Common myeloid progenitor, CD34-positive (primary cell): ENCODE data around the gene H2AZ1.

Source experiments
- CTCF ChIA-PET: fragments of 350-600 bp; sonication (Branson Sonifier 250); formaldehyde crosslinking; loops from one replicate; lab custom pipeline; 2021; ENCODE audit warnings: antibody characterized with exemption; lab: Charles Lee
- POLR2A ChIA-PET: fragments of 350-600 bp; sonication (Branson Sonifier 250); formaldehyde crosslinking; loops from one replicate; lab custom pipeline; 2021; ENCODE audit warnings: antibody characterized with exemption; lab: Charles Lee
- DNase-seq, 3 donors: peaks; one replicate each; pipeline versions ENCODE4 v3.0.0 to v3.0.0-alpha.2; 2013
- H3K27ac ChIP-seq, 2 experiments: 1 replicate in 1 of 2; 2 replicates in 1 of 2; pipeline ENCODE4 v1.7.0; 2013; ENCODE audit warnings: inconsistent platforms in 2 of 2, low read length in 2 of 2, mild to moderate bottlenecking in 2 of 2, low read depth in 1 of 2, moderate library complexity in 1 of 2; ENCODE audit not compliant: severe bottlenecking in 2 of 2, insufficient read depth in 1 of 2, poor library complexity in 1 of 2
- H3K27me3 ChIP-seq, 5 experiments: replicated peaks in 2 of 5; 1 replicate in 3 of 5; 2 replicates in 2 of 5; pipeline versions ENCODE4 v1.6.1 to v1.7.0; 2013; ENCODE audit warnings: low read length in 4 of 5, mild to moderate bottlenecking in 2 of 5, moderate library complexity in 2 of 5, inconsistent platforms in 1 of 5; ENCODE audit not compliant: insufficient read depth in 5 of 5, control insufficient read depth in 4 of 5
- H3K36me3 ChIP-seq, 4 experiments: 1 replicate in 2 of 4; 2 replicates in 2 of 4; pipeline versions ENCODE4 v1.6.1 to v1.7.0; 2013; ENCODE audit warnings: low read length in 3 of 4, control low read depth in 1 of 4, mild to moderate bottlenecking in 1 of 4; ENCODE audit not compliant: control insufficient read depth in 4 of 4, insufficient read depth in 4 of 4
- H3K4me1 ChIP-seq, 4 experiments: 1 replicate in 3 of 4; 2 replicates in 1 of 4; pipeline versions ENCODE4 v1.6.1 to v1.7.1; 2013; ENCODE audit warnings: low read length in 3 of 4, mild to moderate bottlenecking in 3 of 4, control low read depth in 1 of 4, inconsistent platforms in 1 of 4, moderate library complexity in 1 of 4; ENCODE audit not compliant: control insufficient read depth in 4 of 4, insufficient read depth in 4 of 4; ENCODE audit errors: control extremely low read depth in 1 of 4
- H3K4me3 ChIP-seq, 7 experiments: 1 replicate in 4 of 7; 2 replicates in 3 of 7; pipeline versions ENCODE4 v1.5.1 to v1.7.0; 2013; ENCODE audit warnings: mild to moderate bottlenecking in 7 of 7, low read length in 6 of 7, moderate library complexity in 6 of 7, inconsistent platforms in 2 of 7, low read depth in 2 of 7, control low read depth in 1 of 7; ENCODE audit not compliant: insufficient read depth in 4 of 7, control insufficient read depth in 1 of 7; ENCODE audit errors: extremely low read depth in 1 of 7
- H3K9me3 ChIP-seq, 5 experiments: 1 replicate in 4 of 5; 2 replicates in 1 of 5; pipeline versions ENCODE4 v1.6.1 to v1.7.1; 2013; ENCODE audit warnings: low read length in 4 of 5, mild to moderate bottlenecking in 2 of 5, inconsistent platforms in 1 of 5, low read depth in 1 of 5, moderate library complexity in 1 of 5; ENCODE audit not compliant: control insufficient read depth in 4 of 5, insufficient read depth in 2 of 5; ENCODE audit errors: control extremely low read depth in 1 of 5
- WGBS: methylation state at CpG from one replicate; pipeline ENCODE4 v1.1.5; 2013; ENCODE audit not compliant: insufficient coverage; 5-methylcytosine and 5-hydroxymethylcytosine counted together

H2AZ1 gene

DNA sequence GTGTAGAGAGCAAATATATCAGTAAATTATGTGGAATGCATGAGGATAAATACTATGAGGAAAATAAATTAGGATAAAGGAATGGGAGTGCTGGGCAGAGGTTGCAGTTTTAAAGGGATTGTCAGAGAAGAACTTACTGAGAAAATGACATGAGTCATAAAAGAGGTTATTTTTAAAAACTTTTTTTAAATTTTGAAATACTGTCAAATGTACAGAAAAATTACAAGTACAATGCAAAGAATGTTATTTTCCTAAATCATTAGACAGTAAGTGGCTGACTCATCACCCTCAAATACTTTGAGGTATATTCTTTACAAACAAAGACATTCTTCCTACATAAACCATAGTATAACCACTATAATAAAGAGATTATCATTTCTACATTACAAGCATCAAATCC is 29.8 kb upstream of the H2AZ1 start:
- no peak overlapping the region for H3K4me3 ChIP-seq
- no peak for DNase-seq
- no peaks in the 10 kb centered on the region for H3K9me3 ChIP-seq
- H3K27me3 ChIP-seq, result no peaks in the 10 kb centered on the region
- ChIA-PET CTCF (no interaction called here), POLR2A (no interaction called here)
- H3K4me1 ChIP-seq, result no peaks in the 10 kb centered on the region
- H3K36me3 ChIP-seq, result no peaks in the 10 kb centered on the region
- H3K27ac ChIP-seq, result no peak overlapping the region

DNA sequence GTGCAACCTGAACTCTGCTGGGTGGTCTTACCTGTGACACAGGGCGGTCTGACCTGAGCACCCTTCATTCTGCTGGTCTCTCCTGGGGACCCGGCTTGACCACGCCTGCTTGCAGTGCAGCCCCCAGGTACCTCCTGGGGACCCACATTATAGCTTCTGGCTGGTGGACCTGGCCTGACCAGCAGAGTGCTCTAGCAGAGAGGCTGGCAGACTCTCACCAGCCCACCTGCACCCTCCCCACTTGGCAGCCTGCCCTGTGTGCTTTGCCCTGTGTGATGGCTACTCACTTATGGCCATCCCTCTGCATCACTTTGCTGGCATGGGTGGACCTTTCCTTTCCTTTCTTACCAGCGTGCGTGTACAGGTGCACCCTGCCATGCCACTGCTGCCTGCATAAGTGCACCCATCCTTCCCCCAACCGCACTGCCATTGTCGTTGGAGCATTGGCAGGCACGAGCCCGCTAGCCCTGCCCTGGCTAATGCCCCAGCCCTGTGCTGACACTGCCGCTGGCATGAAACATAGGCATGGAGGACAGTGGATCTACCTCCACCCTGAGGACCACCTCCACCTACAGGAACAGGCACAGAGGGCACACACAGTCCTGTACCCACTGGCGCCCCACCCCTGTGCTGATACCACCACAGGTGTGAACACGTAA is 21.5 kb upstream of the H2AZ1 start:
- Histone ChIP-seq H3K9me3 (no peaks in the 10 kb centered on the region), H3K27ac (no peak overlapping the region), H3K4me3 (no peak overlapping the region), H3K4me1 (no peaks in the 10 kb centered on the region), H3K27me3 (no peaks in the 10 kb centered on the region), H3K36me3 (no peaks in the 10 kb centered on the region)
- ChIA-PET POLR2A (no interaction called here), CTCF (no interaction called here)
- no peak for DNase-seq
- 96% methylated on average over 10 of the region's 12 CpGs for WGBS

DNA sequence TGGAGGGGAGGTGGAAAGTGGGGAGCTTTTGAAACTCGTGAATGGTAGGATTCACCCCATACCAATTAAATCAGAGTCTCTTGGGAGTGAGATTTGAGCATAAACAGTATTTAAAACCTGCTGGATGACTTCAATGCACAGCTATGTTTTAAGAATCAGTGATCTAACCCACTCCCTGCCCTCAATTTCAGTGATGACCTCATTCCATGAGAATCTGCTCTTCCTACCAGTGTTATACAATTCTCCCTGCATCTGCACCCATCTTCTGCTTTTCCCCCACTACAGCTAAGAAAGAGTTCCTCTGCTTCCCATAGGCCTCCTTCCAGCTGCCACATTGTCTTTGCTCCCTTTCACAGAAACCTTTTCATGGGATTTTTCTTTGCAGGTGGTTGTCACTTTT is 18.3 kb upstream of the H2AZ1 start:
- H3K27ac ChIP-seq, result no peak overlapping the region
- ChIA-PET CTCF (no interaction called here), POLR2A (no interaction called here)
- no peak overlapping the region for H3K4me3 ChIP-seq
- no peaks in the 10 kb centered on the region for H3K9me3 ChIP-seq
- no peak for DNase-seq
- WGBS, result no CpG with 5 or more reads among the region's 1 CpG
- H3K4me1 ChIP-seq, result no peaks in the 10 kb centered on the region
- no peaks in the 10 kb centered on the region for H3K27me3 ChIP-seq
- no peaks in the 10 kb centered on the region for H3K36me3 ChIP-seq

DNA sequence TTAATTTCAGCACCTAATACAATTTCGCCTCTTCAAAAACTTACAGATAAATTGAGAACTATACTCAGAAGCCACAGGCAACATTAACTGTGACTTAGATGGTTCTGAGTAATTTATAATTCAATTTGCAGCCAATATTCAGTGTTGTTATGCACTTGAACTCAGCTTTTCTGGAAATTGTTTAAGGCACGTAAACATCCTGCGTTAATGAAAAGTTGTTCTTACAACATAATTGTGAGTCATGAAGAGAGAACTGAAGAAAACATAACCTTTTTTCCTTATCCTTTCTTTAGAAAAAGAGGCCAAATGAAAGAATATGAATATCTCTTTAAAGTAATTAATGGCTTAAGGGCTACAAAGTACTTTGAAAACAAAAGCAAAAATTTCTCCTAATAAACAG is 16.6 kb upstream of the H2AZ1 start:
- CTCF ChIA-PET, result no interaction called here
- no CpG with 5 or more reads among the region's 3 CpGs for WGBS
- Histone ChIP-seq H3K9me3 (no peaks in the 10 kb centered on the region), H3K27ac (no peak overlapping the region), H3K4me1 (no peaks in the 10 kb centered on the region), H3K36me3 (no peaks in the 10 kb centered on the region), H3K27me3 (no peaks in the 10 kb centered on the region), H3K4me3 (no peak overlapping the region)
- DNase-seq, result no peak
- POLR2A ChIA-PET, result no interaction called here

DNA sequence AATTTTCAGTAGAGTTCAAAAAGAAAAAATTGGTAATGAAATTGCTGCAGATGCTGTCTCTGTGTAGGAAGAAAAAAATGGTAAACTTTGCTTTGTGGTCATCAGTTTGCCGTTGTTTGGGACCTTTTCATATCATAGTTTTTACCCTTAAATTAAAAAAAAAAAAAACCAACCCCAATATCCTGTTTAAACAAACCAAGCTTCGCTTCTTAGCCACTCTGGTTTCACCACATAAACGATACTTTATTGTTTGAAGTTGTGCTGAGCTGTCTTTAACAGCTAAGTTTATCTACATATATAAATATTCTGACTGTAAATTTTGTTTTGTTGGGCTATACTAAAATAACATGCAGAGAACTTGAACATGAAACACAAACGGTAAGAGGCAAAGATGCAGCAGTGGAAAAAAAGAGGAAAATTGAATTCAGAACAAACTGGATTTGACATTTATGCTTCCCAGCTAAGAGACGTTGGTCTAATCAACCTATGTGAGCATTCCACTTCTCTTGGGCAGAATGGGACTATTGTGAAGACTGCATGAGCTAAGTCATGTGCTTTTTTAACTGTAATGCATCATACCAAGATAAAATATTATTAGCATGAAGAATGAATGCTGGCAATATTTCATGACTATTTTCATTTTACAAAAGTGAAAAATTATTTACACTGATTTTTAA is 15.7 kb upstream of the H2AZ1 start:
- WGBS, result 100% methylated on average over 1 of the region's 5 CpGs
- no peak for DNase-seq
- POLR2A ChIA-PET, result no interaction called here

DNA sequence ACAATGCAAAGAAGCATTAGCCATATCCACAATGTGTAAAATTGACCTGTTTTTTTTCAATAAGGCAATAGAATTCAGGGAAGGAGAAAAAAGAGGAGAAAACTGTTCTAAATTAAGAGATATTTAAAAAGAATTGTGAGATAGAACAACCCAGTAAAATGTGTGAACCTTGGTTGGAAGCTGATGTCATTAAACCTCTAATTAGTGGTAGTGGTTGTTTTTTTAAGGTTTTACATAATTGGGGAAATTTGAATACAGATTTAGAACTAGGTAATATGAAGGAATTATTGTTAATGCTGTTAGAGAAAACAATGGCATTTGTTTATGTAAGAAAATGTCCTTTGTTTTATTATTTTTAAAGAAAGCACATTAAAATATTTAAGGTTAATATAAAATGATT is 15.1 kb upstream of the H2AZ1 start:
- no peaks in the 10 kb centered on the region for H3K9me3 ChIP-seq
- no peaks in the 10 kb centered on the region for H3K36me3 ChIP-seq
- H3K27ac ChIP-seq, result no peak overlapping the region
- CTCF ChIA-PET, result no interaction called here
- H3K27me3 ChIP-seq, result no peaks in the 10 kb centered on the region
- H3K4me3 ChIP-seq, result no peak overlapping the region
- POLR2A ChIA-PET, result no interaction called here
- no peak for DNase-seq
- H3K4me1 ChIP-seq, result no peaks in the 10 kb centered on the region

More for the DNA sequence above, 15.7 kb upstream of the H2AZ1 start:
- H3K4me1 ChIP-seq, result no peaks in the 10 kb centered on the region
- H3K36me3 ChIP-seq, result no peaks in the 10 kb centered on the region
- H3K4me3 ChIP-seq, result no peak overlapping the region
- H3K27me3 ChIP-seq, result no peaks in the 10 kb centered on the region
- no peaks in the 10 kb centered on the region for H3K9me3 ChIP-seq
- CTCF ChIA-PET, result no interaction called here
- H3K27ac ChIP-seq, result no peak overlapping the region

DNA sequence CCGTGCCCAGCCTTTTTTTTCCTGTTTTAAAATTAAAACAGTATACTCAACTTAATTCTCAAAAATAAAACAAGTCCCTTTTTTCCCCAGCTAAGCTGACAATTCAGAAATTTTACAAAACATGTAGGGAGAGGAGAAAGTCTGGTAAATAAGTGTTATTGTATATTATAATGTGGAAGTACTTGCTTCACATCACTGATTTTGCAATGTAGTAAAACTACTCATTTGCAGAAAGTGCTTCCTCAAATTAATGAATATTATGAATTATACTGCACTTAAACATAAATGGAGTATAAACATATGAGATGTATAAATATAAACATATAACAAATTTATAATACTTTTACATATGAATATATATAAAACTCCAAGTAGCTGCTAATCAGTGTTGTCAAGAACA is 11.6 kb upstream of the H2AZ1 start:
- ChIA-PET CTCF (no interaction called here), POLR2A (no interaction called here)
- H3K4me1 ChIP-seq, result no peaks in the 10 kb centered on the region
- H3K27ac ChIP-seq, result no peak overlapping the region
- H3K27me3 ChIP-seq, result no peaks in the 10 kb centered on the region
- WGBS, result no CpG with 5 or more reads among the region's 1 CpG
- H3K36me3 ChIP-seq, result no peaks in the 10 kb centered on the region
- H3K4me3 ChIP-seq, result no peak overlapping the region
- H3K9me3 ChIP-seq, result no peaks in the 10 kb centered on the region
- DNase-seq, result no peak
